Keratinocyte (primary cell): Measurements from ENCODE around the gene TBX3.

ENCODE experiments used
- CTCF ChIP-seq, 3 experiments: IDR thresholded peaks in 1 of 3; conservative IDR thresholded peaks in 1 of 3; optimal IDR thresholded peaks in 1 of 3; 2 replicates in 2 of 3; 3 replicates in 1 of 3; pipeline versions ENCODE3 to v1.5.1; 2011; ENCODE audit warnings: low read length in 3 of 3, mild to moderate bottlenecking in 3 of 3, moderate library complexity in 2 of 3, control low read depth in 1 of 3, inconsistent platforms in 1 of 3; ENCODE audit not compliant: insufficient read depth in 2 of 3; ENCODE audit errors: extremely low read depth in 1 of 3
- EZH2 ChIP-seq: IDR thresholded peaks from one replicate; pipeline ENCODE4 v1.6.1; 2012; ENCODE audit warnings: inconsistent platforms, mild to moderate bottlenecking, low read length, moderate library complexity

GRCh38 chr12:114710151-114710550 lies 26.2 kb upstream of the TBX3 start:
- no peak for TF ChIP-seq CTCF (optimal IDR thresholded peaks at IDR 0.05 in 1 of 3, IDR thresholded peaks at IDR 0.05 in 1 of 3, conservative IDR thresholded peaks at IDR 0.05 in 1 of 3; ENCODE audit: extremely low read depth in 1 of 3, insufficient read depth in 2 of 3, low read length in 3 of 3)
- TF ChIP-seq EZH2 = no peak
